HTERT RPE-1 (cell line): ENCODE results near the gene PON3.
"Not testable (repeated sequence)": the region's sequence is repeated elsewhere in the genome, so short reads cannot be mapped to it uniquely, and the experiment has no call there.

ENCODE experiments used
- in situ Hi-C: fragments of 300-500 bp; cut with MboI; formaldehyde crosslinking; loops from 4 replicates; pipeline ENCODE4 v1.14.3; 2020; ENCODE audit warnings: low sequenced_read_pairs

PON3 gene

GRCh38 chr7:95412075-95412474 lies 15.9 kb upstream of the PON3 start:
- in situ Hi-C loops: no loop called here

DNA sequence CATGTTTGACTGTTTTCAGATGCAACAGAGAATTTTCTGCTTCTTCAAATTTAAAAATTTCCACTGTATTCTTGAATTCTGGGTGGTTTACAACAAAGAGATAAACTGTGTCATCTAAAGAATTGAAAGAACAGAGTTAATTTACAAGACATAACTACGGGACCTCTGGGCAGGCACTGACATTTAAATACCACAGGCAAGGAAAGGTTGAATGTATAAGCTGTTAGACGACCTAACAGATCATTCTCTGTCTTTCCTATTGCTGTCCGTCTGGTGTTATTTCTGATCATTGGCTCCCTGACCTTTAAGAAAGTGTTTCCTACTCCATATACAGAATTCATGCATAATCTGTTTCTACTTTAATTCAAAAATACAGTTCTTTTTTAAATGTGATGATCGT lies 15.5 kb upstream of the PON3 start:
- in situ Hi-C loops: no loop called here

DNA sequence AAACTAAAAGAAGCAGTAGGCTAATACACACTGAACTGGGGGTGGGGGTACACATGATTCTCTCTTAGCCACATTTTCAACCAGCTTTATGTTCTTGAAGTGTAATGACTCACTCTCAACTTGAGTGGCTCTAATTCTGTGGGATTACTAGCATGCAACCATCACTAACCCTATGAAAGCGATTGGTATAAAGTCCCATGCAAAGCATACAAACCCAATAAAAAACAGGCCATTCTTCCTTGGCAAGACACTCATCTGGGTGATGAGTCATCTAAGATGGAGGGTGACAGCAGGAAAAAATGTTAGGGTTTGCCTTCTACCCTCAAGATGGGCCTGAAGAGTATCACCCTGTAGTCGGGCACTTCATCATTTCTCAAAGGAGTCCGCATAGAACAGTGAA lies 14.9 kb upstream of the PON3 start:
- in situ Hi-C loops: no loop called here

DNA sequence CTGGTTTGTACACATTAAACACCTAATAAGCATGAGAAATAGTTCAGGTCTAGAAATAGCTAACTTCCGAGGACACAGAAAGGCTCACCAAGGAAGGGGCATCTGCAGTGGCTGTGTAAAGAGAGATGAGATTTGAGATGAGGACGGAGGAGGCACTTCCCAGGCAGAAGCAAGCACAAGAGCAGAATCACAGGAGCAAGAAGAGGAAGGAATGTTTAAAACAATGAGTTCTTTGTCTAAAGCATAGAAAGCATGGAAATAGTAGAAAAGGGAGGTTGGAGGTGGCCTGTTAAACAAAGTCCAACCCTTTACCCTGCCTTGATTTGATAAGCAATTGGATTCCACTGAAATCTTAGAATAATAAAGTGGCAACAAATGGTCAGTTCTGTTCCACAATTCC lies 11.6 kb upstream of the PON3 start:
- in situ Hi-C loops: no loop called here

- in situ Hi-C loops: no loop called here
These were observed 9.6 kb upstream of the PON3 start for GRCh38 chr7:95405800-95406199.

DNA sequence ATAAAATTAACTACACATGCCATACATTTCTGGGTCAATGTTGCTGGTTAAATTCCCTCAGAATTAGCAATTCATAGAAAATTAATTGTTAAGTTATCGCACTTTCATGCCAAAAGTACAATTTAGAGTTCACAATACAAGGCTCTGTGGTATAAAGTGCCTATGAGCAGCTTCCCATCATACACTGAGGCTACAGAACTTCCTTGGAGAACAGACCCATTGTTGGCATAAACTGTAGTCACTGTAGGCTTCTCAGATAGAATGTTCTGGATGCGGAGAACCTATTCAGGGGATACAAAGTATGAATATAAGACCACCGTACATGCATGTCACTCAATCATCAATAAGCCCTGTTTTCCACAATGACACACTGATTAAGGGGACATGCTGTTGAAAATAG lies 9.0 kb upstream of the PON3 start:
- in situ Hi-C loops: no loop called here

- in situ Hi-C loops: no loop called here
These were observed 8.2 kb upstream of the PON3 start for GRCh38 chr7:95404316-95404865.

DNA sequence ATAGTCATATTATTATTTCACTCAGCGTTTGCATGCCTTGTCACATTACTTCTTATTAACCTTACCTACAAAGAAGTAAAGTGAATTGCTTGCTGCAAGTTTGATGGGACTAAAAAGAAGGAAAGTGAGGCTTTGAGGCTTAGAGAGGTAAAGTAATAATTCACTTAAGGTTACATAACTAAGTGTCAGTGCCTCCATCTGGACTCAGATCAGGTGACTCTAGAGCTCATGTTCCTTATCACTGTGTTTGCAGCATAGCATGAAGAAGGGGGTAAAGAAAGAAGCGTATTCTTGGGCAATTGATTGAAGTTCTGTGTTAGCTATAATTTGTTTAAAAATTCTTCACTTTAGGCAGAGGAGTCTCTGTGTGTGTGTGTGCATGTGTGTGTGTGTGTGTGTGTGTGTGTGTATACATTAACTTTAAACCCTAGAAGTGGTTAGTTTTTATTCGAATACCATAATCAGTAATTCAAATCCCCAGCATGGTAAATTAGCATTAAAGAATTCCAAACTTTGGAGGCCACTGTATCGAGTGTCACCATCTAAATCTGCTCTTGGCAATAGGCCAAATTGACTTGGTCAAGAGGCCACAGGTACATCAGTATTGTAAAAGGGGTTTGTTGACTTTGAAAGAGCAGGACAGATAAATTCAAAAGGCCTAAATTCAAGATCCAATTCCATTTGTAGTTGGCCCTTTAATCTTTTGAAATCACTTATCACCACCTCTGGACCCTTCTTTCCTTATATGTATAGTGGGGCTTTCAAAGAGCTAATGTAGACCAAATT lies 2.2 kb upstream of the PON3 start:
- in situ Hi-C loops: no loop called here

- in situ Hi-C loops: no loop called here
These were observed 1.2 kb upstream of the PON3 start for GRCh38 chr7:95397381-95397780.

- in situ Hi-C loops: no loop called here
These were observed 430 bp downstream of the PON3 start for GRCh38 chr7:95395755-95396135.

GRCh38 chr7:95394370-95394769 lies 1.8 kb downstream of the PON3 start:
- in situ Hi-C loops: no loop called here

GRCh38 chr7:95391761-95392160 lies 4.4 kb downstream of the PON3 start:
- in situ Hi-C loops: no loop called here

- in situ Hi-C loops: no loop called here
These were observed 6.7 kb downstream of the PON3 start for GRCh38 chr7:95389516-95389915.

GRCh38 chr7:95379457-95379856 lies 16.7 kb downstream of the PON3 start:
- in situ Hi-C loops: not testable (repeated sequence)

GRCh38 chr7:95376632-95377400 lies 19.4 kb downstream of the PON3 start:
- in situ Hi-C loops: no loop called here

DNA sequence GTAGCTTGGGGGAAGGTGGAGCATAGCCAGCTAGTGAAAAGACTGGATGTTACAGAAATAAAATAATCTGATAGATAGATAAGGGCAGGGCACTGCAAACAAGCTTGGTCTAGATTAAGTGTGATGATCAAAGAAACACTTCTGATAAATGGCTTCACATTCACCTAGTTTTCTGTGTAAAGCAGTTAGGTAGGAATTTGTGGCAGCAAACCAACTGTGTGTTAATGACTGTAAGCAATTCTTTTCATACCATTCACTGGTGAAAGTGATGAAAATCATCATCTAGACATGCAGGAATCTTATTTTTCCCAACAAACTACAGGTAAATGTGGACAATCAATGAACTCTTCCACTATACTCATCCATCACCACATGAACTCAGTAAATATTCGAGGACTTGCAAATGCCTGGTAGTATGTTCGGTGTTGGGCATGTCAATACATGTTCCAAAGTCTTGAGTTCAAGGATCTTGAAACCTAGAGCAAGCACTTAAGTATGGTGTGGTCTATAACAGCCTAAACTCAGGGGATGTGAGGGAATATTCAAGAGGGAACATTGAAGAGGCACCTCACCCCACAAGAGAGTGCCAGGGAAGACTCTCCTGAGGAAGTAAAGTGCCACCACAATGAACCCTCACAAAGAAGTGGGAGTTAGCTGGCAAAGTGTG lies 20.5 kb downstream of the PON3 start:
- in situ Hi-C loops: no loop called here

GRCh38 chr7:95373323-95373722 lies 22.9 kb downstream of the PON3 start:
- in situ Hi-C loops: no loop called here

DNA sequence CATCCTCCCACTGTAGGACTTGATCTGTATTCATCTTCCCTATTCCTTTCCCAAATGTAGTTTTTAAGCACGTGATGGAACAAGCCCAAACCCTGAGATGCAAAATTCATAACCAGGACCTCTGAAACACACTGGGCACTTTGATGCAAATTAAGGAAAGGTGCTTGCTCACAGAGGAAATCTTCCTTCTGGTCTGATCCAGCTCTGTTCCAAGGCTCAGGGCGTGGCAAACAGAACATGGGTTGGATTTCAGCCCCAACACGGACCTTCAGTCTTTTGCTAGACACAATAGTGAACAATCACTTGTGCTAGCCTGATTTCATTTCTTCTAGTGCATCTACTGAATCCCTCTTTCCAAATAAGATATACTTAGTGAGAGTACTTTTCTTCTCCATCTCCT lies 27.9 kb downstream of the PON3 start:
- in situ Hi-C loops: no loop called here

GRCh38 chr7:95367606-95368005 lies 28.6 kb downstream of the PON3 start:
- in situ Hi-C loops: no loop called here

- in situ Hi-C loops: no loop called here
These were observed 31.0 kb downstream of the PON3 start for GRCh38 chr7:95365151-95365550.

DNA sequence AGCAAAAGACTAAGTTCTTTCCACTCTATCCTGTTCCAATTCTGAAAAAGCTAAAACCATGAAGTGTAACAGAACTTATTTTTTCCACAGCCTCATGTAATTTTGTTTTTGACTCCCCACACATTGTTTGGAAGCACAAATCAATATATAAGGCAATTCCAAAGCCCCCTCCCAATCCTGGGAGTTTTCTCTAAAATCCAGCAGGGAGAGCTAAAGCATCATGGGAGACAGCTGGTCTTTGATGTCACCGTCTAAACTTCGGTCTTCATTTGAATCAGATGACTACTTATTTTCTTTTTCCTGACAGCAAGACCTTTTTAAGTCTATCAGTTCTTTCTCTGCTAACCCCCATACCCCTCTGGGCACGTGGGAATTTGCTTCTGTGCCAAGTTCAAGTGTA lies 38.6 kb downstream of the PON3 start:
- in situ Hi-C loops: no loop called here
